ENCODE data around the gene GLRX5. TPM values are rescaled to one million over a fixed set of nuclear protein-coding genes. Genes with fewer than 3 reads are reported as not detected.

Gene GLRX5
- total and polyA plus RNA-seq, 2 experiments from 2014 or later = 91.4 to 130 TPM

GRCh38 chr14:95543021-95543420, 8.2 kb downstream of the GLRX5 start:
- DNase-seq (ENCODE audit: low spot score) (no peak), ATAC-seq (no peak)
- H3K9me3 Mint-ChIP-seq = no peaks in the 10 kb centered on the region
- H3K27me3 Mint-ChIP-seq (ENCODE audit: insufficient read depth, low read depth, poor library complexity) = peaks cover 1% of the 10 kb centered on the region
- no peaks in the 10 kb centered on the region for H3K36me3 ChIP-seq (ENCODE audit: insufficient read depth)
- H3K4me1 Mint-ChIP-seq = peaks cover 9% of the 10 kb centered on the region
- no peak overlapping the region for H3K4me3 ChIP-seq
- no peaks in the 10 kb centered on the region for H3K9me2 ChIP-seq (ENCODE audit: insufficient read depth)
- no peak overlapping the region for H3K27ac Mint-ChIP-seq
- H3K4me3 Mint-ChIP-seq = no peak overlapping the region
- TF ChIP-seq, protein P1, sequence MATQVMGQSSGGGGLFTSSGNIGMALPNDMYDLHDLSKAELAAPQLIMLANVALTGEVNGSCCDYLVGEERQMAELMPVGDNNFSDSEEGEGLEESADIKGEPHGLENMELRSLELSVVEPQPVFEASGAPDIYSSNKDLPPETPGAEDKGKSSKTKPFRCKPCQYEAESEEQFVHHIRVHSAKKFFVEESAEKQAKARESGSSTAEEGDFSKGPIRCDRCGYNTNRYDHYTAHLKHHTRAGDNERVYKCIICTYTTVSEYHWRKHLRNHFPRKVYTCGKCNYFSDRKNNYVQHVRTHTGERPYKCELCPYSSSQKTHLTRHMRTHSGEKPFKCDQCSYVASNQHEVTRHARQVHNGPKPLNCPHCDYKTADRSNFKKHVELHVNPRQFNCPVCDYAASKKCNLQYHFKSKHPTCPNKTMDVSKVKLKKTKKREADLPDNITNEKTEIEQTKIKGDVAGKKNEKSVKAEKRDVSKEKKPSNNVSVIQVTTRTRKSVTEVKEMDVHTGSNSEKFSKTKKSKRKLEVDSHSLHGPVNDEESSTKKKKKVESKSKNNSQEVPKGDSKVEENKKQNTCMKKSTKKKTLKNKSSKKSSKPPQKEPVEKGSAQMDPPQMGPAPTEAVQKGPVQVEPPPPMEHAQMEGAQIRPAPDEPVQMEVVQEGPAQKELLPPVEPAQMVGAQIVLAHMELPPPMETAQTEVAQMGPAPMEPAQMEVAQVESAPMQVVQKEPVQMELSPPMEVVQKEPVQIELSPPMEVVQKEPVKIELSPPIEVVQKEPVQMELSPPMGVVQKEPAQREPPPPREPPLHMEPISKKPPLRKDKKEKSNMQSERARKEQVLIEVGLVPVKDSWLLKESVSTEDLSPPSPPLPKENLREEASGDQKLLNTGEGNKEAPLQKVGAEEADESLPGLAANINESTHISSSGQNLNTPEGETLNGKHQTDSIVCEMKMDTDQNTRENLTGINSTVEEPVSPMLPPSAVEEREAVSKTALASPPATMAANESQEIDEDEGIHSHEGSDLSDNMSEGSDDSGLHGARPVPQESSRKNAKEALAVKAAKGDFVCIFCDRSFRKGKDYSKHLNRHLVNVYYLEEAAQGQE (IDR thresholded peaks at IDR 0.05; ENCODE audit: unreplicated experiment) = no peak
- TF ChIP-seq CREB1 (CRISPR knock-in tag; IDR thresholded peaks at IDR 0.05; ENCODE audit: low read depth) = no peak
- TF ChIP-seq, protein P2, sequence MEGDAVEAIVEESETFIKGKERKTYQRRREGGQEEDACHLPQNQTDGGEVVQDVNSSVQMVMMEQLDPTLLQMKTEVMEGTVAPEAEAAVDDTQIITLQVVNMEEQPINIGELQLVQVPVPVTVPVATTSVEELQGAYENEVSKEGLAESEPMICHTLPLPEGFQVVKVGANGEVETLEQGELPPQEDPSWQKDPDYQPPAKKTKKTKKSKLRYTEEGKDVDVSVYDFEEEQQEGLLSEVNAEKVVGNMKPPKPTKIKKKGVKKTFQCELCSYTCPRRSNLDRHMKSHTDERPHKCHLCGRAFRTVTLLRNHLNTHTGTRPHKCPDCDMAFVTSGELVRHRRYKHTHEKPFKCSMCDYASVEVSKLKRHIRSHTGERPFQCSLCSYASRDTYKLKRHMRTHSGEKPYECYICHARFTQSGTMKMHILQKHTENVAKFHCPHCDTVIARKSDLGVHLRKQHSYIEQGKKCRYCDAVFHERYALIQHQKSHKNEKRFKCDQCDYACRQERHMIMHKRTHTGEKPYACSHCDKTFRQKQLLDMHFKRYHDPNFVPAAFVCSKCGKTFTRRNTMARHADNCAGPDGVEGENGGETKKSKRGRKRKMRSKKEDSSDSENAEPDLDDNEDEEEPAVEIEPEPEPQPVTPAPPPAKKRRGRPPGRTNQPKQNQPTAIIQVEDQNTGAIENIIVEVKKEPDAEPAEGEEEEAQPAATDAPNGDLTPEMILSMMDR (conservative IDR thresholded peaks at IDR 0.05; ENCODE audit: low read depth in 2 of 2) = no peak
- no peak for TF ChIP-seq ZNF114 (CRISPR knock-in tag; IDR thresholded peaks at IDR 0.05)
- no peak for TF ChIP-seq JUNB (IDR thresholded peaks at IDR 0.05; ENCODE audit: unreplicated experiment)
- TF ChIP-seq STAT1 (IDR thresholded peaks at IDR 0.05; ENCODE audit: unreplicated experiment) = no peak
- no peak for TF ChIP-seq ZNF331 (CRISPR knock-in tag; IDR thresholded peaks at IDR 0.05; ENCODE audit: low read depth)
- TF ChIP-seq, protein P3, sequence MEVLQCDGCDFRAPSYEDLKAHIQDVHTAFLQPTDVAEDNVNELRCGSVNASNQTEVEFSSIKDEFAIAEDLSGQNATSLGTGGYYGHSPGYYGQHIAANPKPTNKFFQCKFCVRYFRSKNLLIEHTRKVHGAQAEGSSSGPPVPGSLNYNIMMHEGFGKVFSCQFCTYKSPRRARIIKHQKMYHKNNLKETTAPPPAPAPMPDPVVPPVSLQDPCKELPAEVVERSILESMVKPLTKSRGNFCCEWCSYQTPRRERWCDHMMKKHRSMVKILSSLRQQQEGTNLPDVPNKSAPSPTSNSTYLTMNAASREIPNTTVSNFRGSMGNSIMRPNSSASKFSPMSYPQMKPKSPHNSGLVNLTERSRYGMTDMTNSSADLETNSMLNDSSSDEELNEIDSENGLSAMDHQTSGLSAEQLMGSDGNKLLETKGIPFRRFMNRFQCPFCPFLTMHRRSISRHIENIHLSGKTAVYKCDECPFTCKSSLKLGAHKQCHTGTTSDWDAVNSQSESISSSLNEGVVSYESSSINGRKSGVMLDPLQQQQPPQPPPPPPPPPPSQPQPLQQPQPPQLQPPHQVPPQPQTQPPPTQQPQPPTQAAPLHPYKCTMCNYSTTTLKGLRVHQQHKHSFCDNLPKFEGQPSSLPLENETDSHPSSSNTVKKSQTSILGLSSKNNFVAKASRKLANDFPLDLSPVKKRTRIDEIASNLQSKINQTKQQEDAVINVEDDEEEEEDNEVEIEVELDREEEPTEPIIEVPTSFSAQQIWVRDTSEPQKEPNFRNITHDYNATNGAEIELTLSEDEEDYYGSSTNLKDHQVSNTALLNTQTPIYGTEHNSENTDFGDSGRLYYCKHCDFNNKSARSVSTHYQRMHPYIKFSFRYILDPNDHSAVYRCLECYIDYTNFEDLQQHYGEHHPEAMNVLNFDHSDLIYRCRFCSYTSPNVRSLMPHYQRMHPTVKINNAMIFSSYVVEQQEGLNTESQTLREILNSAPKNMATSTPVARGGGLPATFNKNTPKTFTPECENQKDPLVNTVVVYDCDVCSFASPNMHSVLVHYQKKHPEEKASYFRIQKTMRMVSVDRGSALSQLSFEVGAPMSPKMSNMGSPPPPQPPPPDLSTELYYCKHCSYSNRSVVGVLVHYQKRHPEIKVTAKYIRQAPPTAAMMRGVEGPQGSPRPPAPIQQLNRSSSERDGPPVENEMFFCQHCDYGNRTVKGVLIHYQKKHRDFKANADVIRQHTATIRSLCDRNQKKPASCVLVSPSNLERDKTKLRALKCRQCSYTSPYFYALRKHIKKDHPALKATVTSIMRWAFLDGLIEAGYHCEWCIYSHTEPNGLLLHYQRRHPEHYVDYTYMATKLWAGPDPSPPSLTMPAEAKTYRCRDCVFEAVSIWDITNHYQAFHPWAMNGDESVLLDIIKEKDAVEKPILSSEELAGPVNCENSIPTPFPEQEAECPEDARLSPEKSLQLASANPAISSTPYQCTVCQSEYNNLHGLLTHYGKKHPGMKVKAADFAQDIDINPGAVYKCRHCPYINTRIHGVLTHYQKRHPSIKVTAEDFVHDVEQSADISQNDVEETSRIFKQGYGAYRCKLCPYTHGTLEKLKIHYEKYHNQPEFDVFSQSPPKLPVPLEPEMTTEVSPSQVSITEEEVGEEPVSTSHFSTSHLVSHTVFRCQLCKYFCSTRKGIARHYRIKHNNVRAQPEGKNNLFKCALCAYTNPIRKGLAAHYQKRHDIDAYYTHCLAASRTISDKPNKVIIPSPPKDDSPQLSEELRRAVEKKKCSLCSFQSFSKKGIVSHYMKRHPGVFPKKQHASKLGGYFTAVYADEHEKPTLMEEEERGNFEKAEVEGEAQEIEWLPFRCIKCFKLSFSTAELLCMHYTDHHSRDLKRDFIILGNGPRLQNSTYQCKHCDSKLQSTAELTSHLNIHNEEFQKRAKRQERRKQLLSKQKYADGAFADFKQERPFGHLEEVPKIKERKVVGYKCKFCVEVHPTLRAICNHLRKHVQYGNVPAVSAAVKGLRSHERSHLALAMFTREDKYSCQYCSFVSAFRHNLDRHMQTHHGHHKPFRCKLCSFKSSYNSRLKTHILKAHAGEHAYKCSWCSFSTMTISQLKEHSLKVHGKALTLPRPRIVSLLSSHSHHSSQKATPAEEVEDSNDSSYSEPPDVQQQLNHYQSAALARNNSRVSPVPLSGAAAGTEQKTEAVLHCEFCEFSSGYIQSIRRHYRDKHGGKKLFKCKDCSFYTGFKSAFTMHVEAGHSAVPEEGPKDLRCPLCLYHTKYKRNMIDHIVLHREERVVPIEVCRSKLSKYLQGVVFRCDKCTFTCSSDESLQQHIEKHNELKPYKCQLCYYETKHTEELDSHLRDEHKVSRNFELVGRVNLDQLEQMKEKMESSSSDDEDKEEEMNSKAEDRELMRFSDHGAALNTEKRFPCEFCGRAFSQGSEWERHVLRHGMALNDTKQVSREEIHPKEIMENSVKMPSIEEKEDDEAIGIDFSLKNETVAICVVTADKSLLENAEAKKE (CRISPR knock-in tag; IDR thresholded peaks at IDR 0.05) = no peak
- TF ChIP-seq POLR2AphosphoS5 (IDR thresholded peaks at IDR 0.05; ENCODE audit: low read depth) = no peak
- TF ChIP-seq, protein P4, sequence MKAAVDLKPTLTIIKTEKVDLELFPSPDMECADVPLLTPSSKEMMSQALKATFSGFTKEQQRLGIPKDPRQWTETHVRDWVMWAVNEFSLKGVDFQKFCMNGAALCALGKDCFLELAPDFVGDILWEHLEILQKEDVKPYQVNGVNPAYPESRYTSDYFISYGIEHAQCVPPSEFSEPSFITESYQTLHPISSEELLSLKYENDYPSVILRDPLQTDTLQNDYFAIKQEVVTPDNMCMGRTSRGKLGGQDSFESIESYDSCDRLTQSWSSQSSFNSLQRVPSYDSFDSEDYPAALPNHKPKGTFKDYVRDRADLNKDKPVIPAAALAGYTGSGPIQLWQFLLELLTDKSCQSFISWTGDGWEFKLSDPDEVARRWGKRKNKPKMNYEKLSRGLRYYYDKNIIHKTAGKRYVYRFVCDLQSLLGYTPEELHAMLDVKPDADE (IDR thresholded peaks at IDR 0.05) = no peak
- TF ChIP-seq EZH2phosphoT487 (IDR thresholded peaks at IDR 0.05; ENCODE audit: unreplicated experiment) = no peak
- 0 out of 3 replicates have a peak, but pooled peaks cover 2% of the 10 kb centered on the region for H3K36me3 Mint-ChIP-seq (ENCODE audit: low read depth)
- no peaks in the 10 kb centered on the region for H3K4me1 ChIP-seq (ENCODE audit: insufficient read depth)
- no peak overlapping the region for H3K4me2 ChIP-seq
- no peak overlapping the region for H2AFZ ChIP-seq
- H3K27ac ChIP-seq (ENCODE audit: low read depth) = no peak overlapping the region
- peaks cover 69% of the 10 kb centered on the region for H4K20me1 ChIP-seq (replicated peaks; ENCODE audit: insufficient read depth)
- H3K27me3 ChIP-seq (ENCODE audit: insufficient read depth) = no peaks in the 10 kb centered on the region
- H3F3A ChIP-seq (replicated peaks; ENCODE audit: low read depth) = no peaks in the 10 kb centered on the region
- peaks cover 71% of the 10 kb centered on the region for H3K79me2 ChIP-seq (replicated peaks; ENCODE audit: insufficient read depth)
